Esophagus (tissue), 2 donors: ENCODE results near the gene NPHP3. TPM values are rescaled to one million over a fixed set of nuclear protein-coding genes. Genes with fewer than 3 reads are reported as not detected.

Experiments
- H3K27ac ChIP-seq, 2 donors: one replicate each; pipeline ENCODE4 v1.5.1; 2013; ENCODE audit warnings: low read depth in 2 of 2, mild to moderate bottlenecking in 2 of 2, inconsistent platforms in 1 of 2, low read length in 1 of 2, moderate library complexity in 1 of 2
- H3K27me3 ChIP-seq, 2 donors: one replicate each; pipeline ENCODE4 v1.6.1; 2013; ENCODE audit warnings: low read length in 2 of 2, control low read depth in 1 of 2, mild to moderate bottlenecking in 1 of 2; ENCODE audit not compliant: insufficient read depth in 2 of 2, control insufficient read depth in 1 of 2
- H3K36me3 ChIP-seq, 2 donors: one replicate each; pipeline ENCODE4 v1.6.1; 2013; ENCODE audit warnings: low read length in 1 of 2; ENCODE audit not compliant: control insufficient read depth in 2 of 2, insufficient read depth in 2 of 2
- H3K4me1 ChIP-seq, 2 donors: one replicate each; pipeline ENCODE4 v1.6.1; 2013; ENCODE audit warnings: low read length in 1 of 2; ENCODE audit not compliant: control insufficient read depth in 2 of 2, insufficient read depth in 2 of 2
- H3K4me3 ChIP-seq, 2 donors: one replicate each; pipeline ENCODE4 v1.5.1; 2013; ENCODE audit warnings: low read length in 2 of 2, mild to moderate bottlenecking in 2 of 2, low read depth in 1 of 2, moderate library complexity in 1 of 2
- H3K9me3 ChIP-seq, 2 donors: one replicate each; pipeline ENCODE4 v1.6.1; 2013; ENCODE audit warnings: mild to moderate bottlenecking in 2 of 2, low read depth in 1 of 2, low read length in 1 of 2, moderate library complexity in 1 of 2; ENCODE audit not compliant: control insufficient read depth in 2 of 2, insufficient read depth in 1 of 2
- WGBS, 2 donors: extraction: QIAGEN DNeasy Blood & Tissue Kit; methylation state at CpG; one replicate each; pipeline ENCODE4 v1.1.7; 2013; 5-methylcytosine and 5-hydroxymethylcytosine counted together
- polyA plus RNA-seq, 2 donors: library from polyadenylated mRNA; stranded (reverse); fragments of 200-250 nt; gene quantifications; one replicate each; pipeline ENCODE4 v1.2.3, GENCODE V29; 2013
- donor health status: healthy with polysubstance abuse.
- donor health status: Bipolar disorder and iron deficiency.

Gene NPHP3
- polyA plus RNA-seq, 2 donors, result 5.4 to 12.7 TPM

- Histone ChIP-seq H3K27ac (no peak overlapping the region), H3K4me3 (no peak overlapping the region), H3K27me3 (no peaks in the 10 kb centered on the region), H3K4me1 (no peaks in the 10 kb centered on the region), H3K36me3 (no peaks in the 10 kb centered on the region), H3K9me3 (no peaks in the 10 kb centered on the region)
These were observed 60.0 kb downstream of the NPHP3 start for GRCh38 chr3:132662212-132662611.

- no peaks in the 10 kb centered on the region for H3K9me3 ChIP-seq
- no peaks in the 10 kb centered on the region for H3K36me3 ChIP-seq
- WGBS, 2 donors, result 8 to 14% methylated on average over 8 of the region's 8 CpGs
- H3K27me3 ChIP-seq, result no peaks in the 10 kb centered on the region
- H3K4me1 ChIP-seq, result no peaks in the 10 kb centered on the region
- H3K4me3 ChIP-seq, result peak overlapping the region; percentile 92 to 99
- H3K27ac ChIP-seq, result no peak overlapping the region
These were observed 61.1 kb downstream of the NPHP3 start for GRCh38 chr3:132661101-132661500.

GRCh38 chr3:132660811-132661070, 61.5 kb downstream of the NPHP3 start:
- Histone ChIP-seq H3K9me3 (no peaks in the 10 kb centered on the region), H3K4me1 (no peaks in the 10 kb centered on the region), H3K36me3 (no peaks in the 10 kb centered on the region), H3K27ac (peak overlapping the region; percentile 90 to 92), H3K4me3 (peak overlapping the region; percentile 92 to 99), H3K27me3 (no peaks in the 10 kb centered on the region)
- WGBS, 2 donors, result 0% methylated on average over 5 of the region's 5 CpGs

GRCh38 chr3:132660052-132660810, 62.0 kb downstream of the NPHP3 start, which contains the start of gene UBA5:
TSS of gene UBA5 (plus strand) at chr3:132660329. CDS start at chr3:132660538, 209 bp downstream.
- Histone ChIP-seq H3K4me3 (peak within 1 kb of the TSS; percentile 92 to 99), H3K27me3 (no peaks in the 10 kb centered on the region), H3K4me1 (no peaks in the 10 kb centered on the region), H3K27ac (peak within 1 kb of the TSS; percentile 90 to 92), H3K36me3 (no peaks in the 10 kb centered on the region), H3K9me3 (no peaks in the 10 kb centered on the region)
- 0% methylated on average over 60 to 64 of the region's 64 CpGs for WGBS, 2 donors

GRCh38 chr3:132659365-132660051, 62.7 kb downstream of the NPHP3 start, which contains the start of gene ACAD11:
TSS of gene ACAD11 (minus strand) at chr3:132659809. CDS start at chr3:132659751, 58 bp downstream.
- 0 to 1% methylated on average over 34 of the region's 34 CpGs for WGBS, 2 donors
- Histone ChIP-seq H3K9me3 (no peaks in the 10 kb centered on the region), H3K27ac (peak within 1 kb of the TSS; percentile 90 to 92), H3K4me1 (no peaks in the 10 kb centered on the region), H3K36me3 (no peaks in the 10 kb centered on the region), H3K4me3 (peak within 1 kb of the TSS; percentile 92 to 99), H3K27me3 (no peaks in the 10 kb centered on the region)

GRCh38 chr3:132659000-132659364, 63.2 kb downstream of the NPHP3 start:
- peak overlapping the region; percentile 90 to 92 for H3K27ac ChIP-seq
- H3K4me1 ChIP-seq, result no peaks in the 10 kb centered on the region
- 5 to 7% methylated on average over 7 of the region's 7 CpGs for WGBS, 2 donors
- H3K9me3 ChIP-seq, result no peaks in the 10 kb centered on the region
- H3K36me3 ChIP-seq, result no peaks in the 10 kb centered on the region
- peak overlapping the region; percentile 92 to 99 for H3K4me3 ChIP-seq
- H3K27me3 ChIP-seq, result no peaks in the 10 kb centered on the region

GRCh38 chr3:132657869-132658747, 64.1 kb downstream of the NPHP3 start:
- H3K9me3 ChIP-seq, result no peaks in the 10 kb centered on the region
- 76 to 80% methylated on average over 8 of the region's 8 CpGs for WGBS, 2 donors
- H3K27ac ChIP-seq, result no peak overlapping the region
- no peaks in the 10 kb centered on the region for H3K36me3 ChIP-seq
- H3K4me1 ChIP-seq, result no peaks in the 10 kb centered on the region
- no peak overlapping the region for H3K4me3 ChIP-seq
- no peaks in the 10 kb centered on the region for H3K27me3 ChIP-seq

- Histone ChIP-seq H3K36me3 (no peaks in the 10 kb centered on the region), H3K27ac (no peak overlapping the region), H3K4me3 (no peak overlapping the region), H3K27me3 (no peaks in the 10 kb centered on the region), H3K4me1 (no peaks in the 10 kb centered on the region), H3K9me3 (no peaks in the 10 kb centered on the region)
- 63 to 73% methylated on average over 2 of the region's 2 CpGs for WGBS, 2 donors
These were observed 66.7 kb downstream of the NPHP3 start for GRCh38 chr3:132655471-132655870.

- WGBS, 2 donors, result 70 to 88% methylated on average over 5 of the region's 5 CpGs
- Histone ChIP-seq H3K36me3 (no peaks in the 10 kb centered on the region), H3K9me3 (no peaks in the 10 kb centered on the region), H3K27ac (no peak overlapping the region), H3K27me3 (no peaks in the 10 kb centered on the region), H3K4me1 (no peaks in the 10 kb centered on the region), H3K4me3 (no peak overlapping the region)
These were observed 67.5 kb downstream of the NPHP3 start for GRCh38 chr3:132654721-132655120.
